ENCODE data around the gene P3H3.

DNA sequence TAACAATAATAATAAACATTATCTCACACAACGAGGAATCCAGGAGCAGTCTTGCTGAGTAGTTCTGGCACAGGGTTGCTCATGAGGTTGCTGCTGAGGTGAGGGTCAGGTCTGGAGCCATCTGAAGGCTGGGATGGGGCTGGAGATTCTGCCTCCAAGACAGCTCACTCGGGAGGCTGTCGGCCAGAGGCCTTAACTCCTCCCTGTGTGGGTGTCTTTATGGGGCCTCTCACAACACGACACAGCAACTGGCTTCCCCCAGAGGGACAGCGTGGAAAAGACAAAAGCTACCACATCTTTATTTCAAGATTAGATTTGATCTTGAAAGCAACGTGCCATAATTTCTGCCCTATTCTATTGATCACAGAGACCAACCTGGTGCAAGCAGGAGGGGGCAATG, 46.1 kb upstream of the P3H3 start:
- TF ChIP-seq YY1 (IDR thresholded peaks at IDR 0.05; ENCODE audit: low read depth): no peak
- TF ChIP-seq RAD21 (IDR thresholded peaks at IDR 0.05; ENCODE audit: low read depth): no peak
- TF ChIP-seq, protein P1, sequence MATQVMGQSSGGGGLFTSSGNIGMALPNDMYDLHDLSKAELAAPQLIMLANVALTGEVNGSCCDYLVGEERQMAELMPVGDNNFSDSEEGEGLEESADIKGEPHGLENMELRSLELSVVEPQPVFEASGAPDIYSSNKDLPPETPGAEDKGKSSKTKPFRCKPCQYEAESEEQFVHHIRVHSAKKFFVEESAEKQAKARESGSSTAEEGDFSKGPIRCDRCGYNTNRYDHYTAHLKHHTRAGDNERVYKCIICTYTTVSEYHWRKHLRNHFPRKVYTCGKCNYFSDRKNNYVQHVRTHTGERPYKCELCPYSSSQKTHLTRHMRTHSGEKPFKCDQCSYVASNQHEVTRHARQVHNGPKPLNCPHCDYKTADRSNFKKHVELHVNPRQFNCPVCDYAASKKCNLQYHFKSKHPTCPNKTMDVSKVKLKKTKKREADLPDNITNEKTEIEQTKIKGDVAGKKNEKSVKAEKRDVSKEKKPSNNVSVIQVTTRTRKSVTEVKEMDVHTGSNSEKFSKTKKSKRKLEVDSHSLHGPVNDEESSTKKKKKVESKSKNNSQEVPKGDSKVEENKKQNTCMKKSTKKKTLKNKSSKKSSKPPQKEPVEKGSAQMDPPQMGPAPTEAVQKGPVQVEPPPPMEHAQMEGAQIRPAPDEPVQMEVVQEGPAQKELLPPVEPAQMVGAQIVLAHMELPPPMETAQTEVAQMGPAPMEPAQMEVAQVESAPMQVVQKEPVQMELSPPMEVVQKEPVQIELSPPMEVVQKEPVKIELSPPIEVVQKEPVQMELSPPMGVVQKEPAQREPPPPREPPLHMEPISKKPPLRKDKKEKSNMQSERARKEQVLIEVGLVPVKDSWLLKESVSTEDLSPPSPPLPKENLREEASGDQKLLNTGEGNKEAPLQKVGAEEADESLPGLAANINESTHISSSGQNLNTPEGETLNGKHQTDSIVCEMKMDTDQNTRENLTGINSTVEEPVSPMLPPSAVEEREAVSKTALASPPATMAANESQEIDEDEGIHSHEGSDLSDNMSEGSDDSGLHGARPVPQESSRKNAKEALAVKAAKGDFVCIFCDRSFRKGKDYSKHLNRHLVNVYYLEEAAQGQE (IDR thresholded peaks at IDR 0.05; ENCODE audit: low read depth): no peak
- TF ChIP-seq TAF1 (IDR thresholded peaks at IDR 0.05; ENCODE audit: low read depth): no peak
- no peak for TF ChIP-seq EP300 (IDR thresholded peaks at IDR 0.05; ENCODE audit: borderline replicate concordance)
